OCI-LY3 (cell line): ENCODE measurements around the gene TEAD1.

ENCODE experiments used
- H2AFZ ChIP-seq: fragments of 200-600, 300-600 bp; shearing (Covaris generic); 2 replicates; pipeline ENCODE4 v1.6.0; 2014; ENCODE audit warnings: antibody characterized with exemption, low read depth, low read length
- H3K27ac ChIP-seq: fragments of 200-600, 300-600 bp; sonication (generic); 2 replicates; pipeline ENCODE4 v1.5.1; 2014; ENCODE audit warnings: mild to moderate bottlenecking, low read length, moderate library complexity, mixed read lengths
- H3K27me3 ChIP-seq: fragments of 200-600, 300-600 bp; sonication (generic); 2 replicates; pipeline ENCODE4 v1.6.1; 2014; ENCODE audit warnings: low read depth, low read length, mixed read lengths
- H3K36me3 ChIP-seq: fragments of 200-600, 300-600 bp; sonication (generic); replicated peaks from 2 replicates; pipeline ENCODE3; 2014; ENCODE audit warnings: low read depth, low read length, mixed read lengths
- H3K4me1 ChIP-seq: fragments of 300-600, 200-600 bp; sonication (generic); 2 replicates; pipeline ENCODE4 v1.6.1; 2014; ENCODE audit warnings: low read length, mixed read lengths
- H3K4me2 ChIP-seq: fragments of 200-600, 300-600 bp; sonication (generic); 2 replicates; pipeline ENCODE4 v1.6.1; 2014; ENCODE audit warnings: low read length, mixed read lengths
- H3K4me3 ChIP-seq: fragments of 300-600, 200-600 bp; sonication (generic); 2 replicates; pipeline ENCODE4 v1.5.1; 2014; ENCODE audit warnings: antibody characterized with exemption, mild to moderate bottlenecking, low read length, moderate library complexity
- H3K79me2 ChIP-seq: fragments of 300-600, 200-600 bp; shearing (Covaris generic); 2 replicates; pipeline ENCODE4 v1.6.1; 2014; ENCODE audit warnings: mild to moderate bottlenecking, low read length, mixed read lengths
- H3K9ac ChIP-seq: fragments of 300-600, 200-600 bp; shearing (Covaris generic); 2 replicates; pipeline ENCODE4 v1.6.0; 2014; ENCODE audit warnings: mild to moderate bottlenecking, low read length, moderate library complexity
- H3K9me3 ChIP-seq: fragments of 200-600, 300-600 bp; shearing (Covaris generic); 2 replicates; pipeline ENCODE4 v1.6.1; 2014; ENCODE audit warnings: low read length, mixed read lengths; ENCODE audit not compliant: insufficient read depth
- H4K20me1 ChIP-seq: fragments of 200-600, 300-600 bp; sonication (generic); 2 replicates; pipeline ENCODE4 v1.6.1; 2016; ENCODE audit warnings: low read length, mixed read lengths; ENCODE audit not compliant: insufficient read depth
- CTCF ChIP-seq: fragments of 200-600, 300-600 bp; sonication (generic); IDR thresholded peaks from 2 replicates; pipeline ENCODE4 v1.5.1; 2014; ENCODE audit warnings: antibody characterized with exemption, low read length, low read depth
- EZH2phosphoT487 ChIP-seq: fragments of 200-600 bp; shearing (Covaris generic); IDR thresholded peaks from 2 replicates; pipeline ENCODE4 v1.6.1; 2018; ENCODE audit warnings: antibody characterized with exemption, mixed run types, low read depth

Gene TEAD1

DNA sequence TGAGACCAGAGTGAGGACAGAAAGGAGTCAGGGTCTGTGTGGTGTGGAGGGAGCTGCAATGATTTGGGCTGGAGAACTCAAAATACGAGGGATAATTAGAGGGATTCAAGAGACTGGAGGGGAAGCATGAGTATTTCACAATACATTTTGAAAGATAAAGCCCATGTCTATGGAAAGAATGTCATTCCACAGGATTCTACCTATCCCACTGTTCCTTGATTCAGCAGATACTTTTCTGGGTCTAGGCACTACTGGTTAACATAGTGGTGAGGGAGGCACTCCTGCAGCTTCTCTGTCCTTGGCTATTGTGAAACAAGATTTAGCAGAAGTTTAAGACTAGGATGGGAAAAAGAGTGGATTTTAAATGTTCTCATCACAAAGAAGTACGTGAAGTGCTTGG is 262.0 kb downstream of the TEAD1 start:
- H3K4me1 ChIP-seq: no peaks in the 10 kb centered on the region
- H3K27me3 ChIP-seq: peaks cover 3% of the 10 kb centered on the region; the same call in 1 of the 2 replicates
- H3K36me3 ChIP-seq: no peaks in the 10 kb centered on the region
- no peaks in the 10 kb centered on the region for H4K20me1 ChIP-seq
- H2AFZ ChIP-seq: no peak overlapping the region
- H3K27ac ChIP-seq: no peak overlapping the region
- no peak for TF ChIP-seq EZH2phosphoT487
- no peak for TF ChIP-seq CTCF
- H3K9me3 ChIP-seq: no peaks in the 10 kb centered on the region
- no peak overlapping the region for H3K4me3 ChIP-seq
- no peaks in the 10 kb centered on the region for H3K79me2 ChIP-seq
- H3K4me2 ChIP-seq: no peak overlapping the region
- H3K9ac ChIP-seq: no peak overlapping the region

GRCh38 chr11:12938590-12939247 is 264.5 kb downstream of the TEAD1 start:
- H3K4me3 ChIP-seq: no peak overlapping the region
- H3K4me2 ChIP-seq: no peak overlapping the region
- H3K9me3 ChIP-seq: no peaks in the 10 kb centered on the region
- TF ChIP-seq CTCF (no peak), EZH2phosphoT487 (no peak)
- no peaks in the 10 kb centered on the region for H3K4me1 ChIP-seq
- H3K79me2 ChIP-seq: no peaks in the 10 kb centered on the region
- no peak overlapping the region for H2AFZ ChIP-seq
- H3K27ac ChIP-seq: no peak overlapping the region
- no peak overlapping the region for H3K9ac ChIP-seq
- H3K36me3 ChIP-seq: no peaks in the 10 kb centered on the region
- H4K20me1 ChIP-seq: no peaks in the 10 kb centered on the region
- peaks cover 3% of the 10 kb centered on the region; the same call in 1 of the 2 replicates for H3K27me3 ChIP-seq

GRCh38 chr11:12941671-12942070 is 267.4 kb downstream of the TEAD1 start:
- TF ChIP-seq CTCF (no peak), EZH2phosphoT487 (no peak)
- no peak overlapping the region for H2AFZ ChIP-seq
- H3K4me2 ChIP-seq: no peak overlapping the region
- no peak overlapping the region for H3K9ac ChIP-seq
- H3K27ac ChIP-seq: no peak overlapping the region
- no peaks in the 10 kb centered on the region for H3K9me3 ChIP-seq
- H3K79me2 ChIP-seq: no peaks in the 10 kb centered on the region
- H3K36me3 ChIP-seq: no peaks in the 10 kb centered on the region
- H4K20me1 ChIP-seq: no peaks in the 10 kb centered on the region
- no peak overlapping the region for H3K4me3 ChIP-seq
- H3K27me3 ChIP-seq: peaks cover 3% of the 10 kb centered on the region; the same call in 1 of the 2 replicates
- H3K4me1 ChIP-seq: no peaks in the 10 kb centered on the region

DNA sequence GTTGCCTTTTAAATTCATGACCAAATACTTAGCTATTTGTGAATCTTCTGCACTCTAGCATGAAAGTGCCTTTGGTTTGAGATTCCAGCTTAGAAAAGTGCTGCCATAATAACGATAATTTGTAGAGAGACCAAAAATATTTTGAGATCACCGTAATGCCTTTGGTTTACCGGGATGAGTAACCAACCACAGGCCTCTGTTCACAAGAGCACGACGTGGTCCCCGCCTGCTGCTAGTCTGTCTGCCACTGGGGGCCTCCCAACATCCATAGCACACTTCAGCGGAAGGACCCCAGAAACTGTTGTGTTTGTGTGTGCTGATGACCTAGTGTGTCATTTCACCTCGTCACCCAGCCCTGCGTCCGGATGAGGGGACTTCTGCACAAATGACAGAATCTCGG is 267.9 kb downstream of the TEAD1 start:
- Histone ChIP-seq H3K9ac (no peak overlapping the region), H3K4me3 (no peak overlapping the region), H3K4me1 (no peaks in the 10 kb centered on the region), H3K27ac (no peak overlapping the region), H4K20me1 (no peaks in the 10 kb centered on the region), H3K27me3 (peaks cover 3% of the 10 kb centered on the region; the same call in 1 of the 2 replicates), H2AFZ (no peak overlapping the region), H3K36me3 (no peaks in the 10 kb centered on the region), H3K4me2 (no peak overlapping the region), H3K9me3 (no peaks in the 10 kb centered on the region), H3K79me2 (no peaks in the 10 kb centered on the region)
- no peak for TF ChIP-seq CTCF
